Heart left ventricle (tissue), 16 donors: ENCODE data around the gene ZNF23. TPM values are rescaled to one million over a fixed set of nuclear protein-coding genes. Genes with fewer than 3 reads are reported as not detected.

Experiments used
- ATAC-seq, 4 donors: fragments of 200-7000 bp; cut with Tn5 transposase; one replicate each; pipeline ENCODE4 v1.9.1; 2020 to 2022; ENCODE audit warnings: moderate library complexity in 4 of 4, mild to moderate bottlenecking in 3 of 4, moderate number of reproducible peaks in 1 of 4
- DNase-seq, 5 donors: peaks; one replicate each; pipeline ENCODE4 v3.0.0-alpha.2; 2020
- H3K27ac ChIP-seq, 12 donors: fragments of 200-600 bp; sonication (generic) in 4 of 12; one replicate each; pipeline versions ENCODE4 v1.5.0 to v1.8.0; 2016 to 2022; ENCODE audit warnings: mild to moderate bottlenecking in 2 of 12
- H3K27me3 ChIP-seq, 9 donors: fragments of 200-600 bp; sonication (generic) in 2 of 9; one replicate each; pipeline versions ENCODE4 v1.5.1 to v1.8.0; 2016 to 2022; ENCODE audit warnings: mild to moderate bottlenecking in 3 of 9
- H3K36me3 ChIP-seq, 9 donors: fragments of 200-600 bp; sonication (generic) in 2 of 9; one replicate each; pipeline versions ENCODE4 v1.5.0 to v1.8.0; 2018 to 2022; ENCODE audit warnings: mild to moderate bottlenecking in 2 of 9
- H3K4me1 ChIP-seq, 12 donors: fragments of 200-600 bp; sonication (generic) in 4 of 12; one replicate each; pipeline versions ENCODE4 v1.5.0 to v1.8.0; 2016 to 2022; ENCODE audit warnings: mild to moderate bottlenecking in 3 of 12
- H3K4me3 ChIP-seq, 12 donors: fragments of 200-600 bp; sonication (generic) in 4 of 12; one replicate each; pipeline versions ENCODE4 v1.5.0 to v1.8.0; 2017 to 2022; ENCODE audit warnings: mild to moderate bottlenecking in 9 of 12, moderate library complexity in 4 of 12
- H3K9me3 ChIP-seq, 12 donors: fragments of 200-600 bp; sonication (generic) in 4 of 12; one replicate each; pipeline versions ENCODE4 v1.5.0 to v1.8.0; 2016 to 2022; ENCODE audit warnings: mild to moderate bottlenecking in 1 of 12
- POLR2A ChIP-seq, 2 donors: fragments of 450-650 bp; IDR thresholded peaks; one replicate each; pipeline ENCODE4 v1.6.1; 2017; ENCODE audit warnings: antibody characterized with exemption in 2 of 2, mild to moderate bottlenecking in 2 of 2, moderate library complexity in 2 of 2
- WGBS, 4 donors: extraction: QIAGEN DNeasy Blood & Tissue Kit in 2 of 4; methylation state at CpG; one replicate each; pipeline versions ENCODE4 v1.1.5 to v1.1.7; 2013 to 2018; 5-methylcytosine and 5-hydroxymethylcytosine counted together
- intact Hi-C, 10 donors: fragments of 100-400 bp; cut with DNase I; formaldehyde crosslinking; loops; one replicate each; pipeline versions ENCODE4 v1.11.1 to v1.14.2; 2022
- polyA plus RNA-seq, 2 donors: library from polyadenylated mRNA; stranded (reverse); fragments of 200-250 nt; gene quantifications; one replicate each; pipeline ENCODE4 v1.2.3, GENCODE V29; 2013
- total RNA-seq, 9 donors: library from RNA; depleted of rRNA in 2 of 9; stranded (reverse); fragments of >200 nt in 2 of 9; fragmentation: NEBNext Ultra II Directional in 3 of 9; extraction: Animal tissue kit (Norgen Biotek cat#: 25700) in 3 of 9; gene quantifications; one replicate each; pipeline versions ENCODE4 v1.1.0 to v1.2.4, GENCODE V29; 2016 to 2023
- TF ChIP-seq, protein P1 (sequence below), 12 donors: fragments of 200-600 bp; sonication (generic) in 4 of 12; IDR thresholded peaks; one replicate each; pipeline versions ENCODE4 v1.5.0 to v1.8.0; 2018 to 2022; ENCODE audit warnings: antibody characterized with exemption in 12 of 12, mild to moderate bottlenecking in 5 of 12
- donor health status: ischemic (EF 13 %, LVEDD 7.1; RV severe dilation, severe dysfunction).
- donor health status: healthy with polysubstance abuse.
- donor health status: DM: no; HTN: yes; CAD: no.
- donor health status: DM: no; HTN: no; CAD: no.
- donor health status: ischemic (EF 25% LVEDD 6.9; RV normal size, moderate dysfunction).
- donor health status: ischemic (EF 25% LVEDD 5.7; RV mildly dilated, moderate dysfunction).
- donor health status: healthy.
- donor health status: DM: yes; HTN: yes; CAD: no.
- donor health status: ischemic (EF 35%, LVEDD 5.7; RV mildly dilated, moderate dysfunction).
- donor health status: nonischemic (EF 11% LVEDD 7.7; RV severe dilation, severe dysfunction).
- donor health status: DM: yes; HTN: yes; CAD: no.
- donor health status: PGD.
- donor health status: ischemic (EF 29% LVEDD 5.4; RV normal size, mild dysfunction).
- donor health status: nonischemic (EF 23%, LVEDD 6.1; RV moderate dilation, normal function).

Gene ZNF23
- total and polyA plus RNA-seq, 11 donors, result 2.7 to 7.4 (median 4.7) TPM

DNA sequence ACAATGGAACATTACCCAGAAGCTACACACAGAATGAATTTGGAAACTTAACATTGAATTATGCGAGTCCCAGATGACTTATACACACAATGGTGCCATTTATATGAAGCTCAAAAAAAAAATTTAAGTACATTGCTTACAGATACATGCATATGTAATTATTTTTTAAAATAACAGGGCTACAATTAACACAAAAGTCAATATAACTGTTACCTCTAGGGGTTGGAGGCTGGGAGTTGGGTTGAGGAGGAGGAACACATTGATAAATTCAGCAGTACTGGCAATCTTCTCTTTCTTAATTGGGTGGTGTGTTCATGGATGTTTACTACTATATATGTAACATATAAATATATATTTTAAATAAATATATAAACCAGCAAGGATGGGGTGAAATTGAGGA is 1.1 kb downstream of the ZNF23 start:
- H3K9me3 ChIP-seq, result no peaks in the 10 kb centered on the region
- DNase-seq, result no peak
- peaks cover 0 to 8% (median 2%) of the 10 kb centered on the region in 9 donors for H3K36me3 ChIP-seq
- peaks cover 0 to 23% (median 12%) of the 10 kb centered on the region in 12 donors for H3K4me1 ChIP-seq
- no peak for ATAC-seq
- WGBS, 4 donors, result 95 to 98% (median 98%) methylated on average over 1 of the region's 1 CpG
- intact Hi-C loops, result loop anchor here in 1 of 10 donors (2.0 kb wide), 1 partner anchor 24 kb away; no protein-coding TSS in a partner anchor
- H3K27me3 ChIP-seq, result no peaks in the 10 kb centered on the region
- TF ChIP-seq POLR2A (IDR thresholded peaks at IDR 0.05), result no peak
- TF ChIP-seq, protein P1, sequence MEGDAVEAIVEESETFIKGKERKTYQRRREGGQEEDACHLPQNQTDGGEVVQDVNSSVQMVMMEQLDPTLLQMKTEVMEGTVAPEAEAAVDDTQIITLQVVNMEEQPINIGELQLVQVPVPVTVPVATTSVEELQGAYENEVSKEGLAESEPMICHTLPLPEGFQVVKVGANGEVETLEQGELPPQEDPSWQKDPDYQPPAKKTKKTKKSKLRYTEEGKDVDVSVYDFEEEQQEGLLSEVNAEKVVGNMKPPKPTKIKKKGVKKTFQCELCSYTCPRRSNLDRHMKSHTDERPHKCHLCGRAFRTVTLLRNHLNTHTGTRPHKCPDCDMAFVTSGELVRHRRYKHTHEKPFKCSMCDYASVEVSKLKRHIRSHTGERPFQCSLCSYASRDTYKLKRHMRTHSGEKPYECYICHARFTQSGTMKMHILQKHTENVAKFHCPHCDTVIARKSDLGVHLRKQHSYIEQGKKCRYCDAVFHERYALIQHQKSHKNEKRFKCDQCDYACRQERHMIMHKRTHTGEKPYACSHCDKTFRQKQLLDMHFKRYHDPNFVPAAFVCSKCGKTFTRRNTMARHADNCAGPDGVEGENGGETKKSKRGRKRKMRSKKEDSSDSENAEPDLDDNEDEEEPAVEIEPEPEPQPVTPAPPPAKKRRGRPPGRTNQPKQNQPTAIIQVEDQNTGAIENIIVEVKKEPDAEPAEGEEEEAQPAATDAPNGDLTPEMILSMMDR (IDR thresholded peaks at IDR 0.05), result no peak
- H3K27ac ChIP-seq, result no peak overlapping the region
- peak overlapping the region in 8 of 12 donors; percentile 60 to 99 (median 90) for H3K4me3 ChIP-seq

DNA sequence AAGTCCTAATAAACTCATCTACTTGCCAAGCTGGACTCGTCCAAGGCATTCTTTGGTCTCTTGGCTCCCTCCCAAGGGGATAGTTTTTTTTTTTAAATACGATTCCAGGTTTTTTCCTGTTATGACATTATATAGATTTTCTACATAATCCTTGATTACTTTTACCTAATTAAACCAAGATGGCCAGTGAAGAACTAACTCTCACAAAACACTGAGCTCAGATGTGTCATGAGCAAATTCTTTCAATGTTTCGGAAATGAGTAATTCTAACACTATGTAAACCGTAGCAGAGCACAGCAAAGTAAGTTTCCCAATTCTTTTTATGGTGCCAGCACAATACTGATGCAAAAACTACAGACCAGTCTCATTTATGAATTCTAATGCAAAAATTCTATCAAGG is 1.8 kb downstream of the ZNF23 start:
- no peaks in the 10 kb centered on the region for H3K27me3 ChIP-seq
- H3K9me3 ChIP-seq, result no peaks in the 10 kb centered on the region
- no peak overlapping the region for H3K27ac ChIP-seq
- no peak for TF ChIP-seq POLR2A (IDR thresholded peaks at IDR 0.05)
- TF ChIP-seq, protein P1 (IDR thresholded peaks at IDR 0.05), result no peak
- intact Hi-C loops, result loop anchor here in 1 of 10 donors (2.0 kb wide), 1 partner anchor 25 kb away; no protein-coding TSS in a partner anchor
- no peak overlapping the region for H3K4me3 ChIP-seq
- DNase-seq (no peak), ATAC-seq (no peak)
- WGBS, 4 donors, result 70 to 79% (median 75%) methylated on average over 4 of the region's 4 CpGs
- H3K4me1 ChIP-seq, result peaks cover 0 to 23% (median 12%) of the 10 kb centered on the region in 12 donors
- H3K36me3 ChIP-seq, result peaks cover 0 to 16% (median 9%) of the 10 kb centered on the region in 9 donors

DNA sequence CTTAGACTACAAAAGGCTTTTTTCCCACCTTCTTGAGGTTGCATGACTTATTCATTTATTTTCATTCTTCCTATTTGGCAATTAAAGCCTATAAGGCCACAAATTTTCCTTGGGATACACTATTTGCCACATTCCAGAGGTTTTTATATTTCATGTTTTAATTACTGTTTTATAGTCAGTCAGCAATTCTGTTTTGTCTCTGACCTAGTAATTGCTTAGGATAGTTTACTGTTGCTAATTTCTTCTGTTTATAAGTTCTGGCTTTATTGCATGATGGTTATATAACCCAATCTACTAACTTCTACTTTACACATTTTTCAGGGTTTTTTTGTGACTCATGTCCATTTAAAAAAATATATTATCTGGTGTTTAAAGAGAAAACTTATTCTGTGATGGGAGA is 2.5 kb downstream of the ZNF23 start:
- no peak overlapping the region for H3K27ac ChIP-seq
- intact Hi-C loops, result no loop called here
- peaks cover 0 to 3% (median 0%) of the 10 kb centered on the region in 12 donors for H3K9me3 ChIP-seq
- H3K4me3 ChIP-seq, result no peak overlapping the region
- TF ChIP-seq POLR2A (IDR thresholded peaks at IDR 0.05), result no peak
- TF ChIP-seq, protein P1 (IDR thresholded peaks at IDR 0.05), result no peak
- ATAC-seq (no peak), DNase-seq (no peak)
- H3K27me3 ChIP-seq, result no peaks in the 10 kb centered on the region
- peaks cover under 1 to 23% (median 16%) of the 10 kb centered on the region in 9 donors for H3K36me3 ChIP-seq
- peaks cover 0 to 23% (median 12%) of the 10 kb centered on the region in 12 donors for H3K4me1 ChIP-seq

DNA sequence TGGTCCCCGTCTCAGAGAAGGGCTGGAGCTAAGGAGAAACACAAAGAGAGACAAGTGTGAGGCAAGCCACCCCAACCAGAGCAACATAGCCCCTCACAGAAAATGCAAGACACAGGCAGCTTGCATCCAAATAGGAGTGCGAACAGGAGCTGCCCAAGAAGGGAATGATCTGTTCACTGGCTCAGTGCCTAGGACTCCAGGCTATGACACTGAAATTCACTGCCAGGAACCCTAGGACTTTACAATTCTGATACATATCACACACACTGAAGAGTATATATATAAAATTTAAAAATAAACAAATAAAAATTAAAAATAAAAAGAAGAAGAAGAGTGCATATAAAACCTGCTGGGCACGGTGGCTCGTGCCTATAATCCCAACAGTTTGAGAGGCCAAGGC is 5.2 kb downstream of the ZNF23 start:
- H3K36me3 ChIP-seq, result peaks cover 6 to 50% (median 43%) of the 10 kb centered on the region in 9 donors
- 95 to 98% (median 97%) methylated on average over 4 of the region's 4 CpGs for WGBS, 4 donors
- TF ChIP-seq, protein P1 (IDR thresholded peaks at IDR 0.05), result no peak
- TF ChIP-seq POLR2A (IDR thresholded peaks at IDR 0.05), result no peak
- no peak overlapping the region for H3K4me3 ChIP-seq
- ATAC-seq, result no peak
- H3K27ac ChIP-seq, result no peak overlapping the region
- DNase-seq, result no peak
- no peaks in the 10 kb centered on the region for H3K27me3 ChIP-seq
- H3K9me3 ChIP-seq, result peaks cover 0 to 29% (median 10%) of the 10 kb centered on the region in 12 donors
- intact Hi-C loops, result no loop called here
- H3K4me1 ChIP-seq, result peaks cover 0 to 16% (median 11%) of the 10 kb centered on the region in 12 donors
